ENCODE data around the gene B4GALT5.

The B4GALT5 gene

GRCh38 chr20:49693435-49694171 lies 20.1 kb downstream of the B4GALT5 start:
- TF ChIP-seq ZNF70 (CRISPR knock-in tag; IDR thresholded peaks at IDR 0.05) (no peak), ZNF565 (CRISPR knock-in tag; conservative IDR thresholded peaks at IDR 0.05; ENCODE audit: low read depth) (no peak), SNAI2 (CRISPR knock-in tag; IDR thresholded peaks at IDR 0.05) (no peak), PPARA (CRISPR knock-in tag; IDR thresholded peaks at IDR 0.05; ENCODE audit: borderline replicate concordance) (no peak), CSDC2 (CRISPR knock-in tag; IDR thresholded peaks at IDR 0.05) (no peak), POU6F1 (CRISPR knock-in tag; IDR thresholded peaks at IDR 0.05; ENCODE audit: borderline replicate concordance, low read depth) (no peak), ZFP30 (CRISPR knock-in tag; IDR thresholded peaks at IDR 0.05) (no peak), ZNF8 (CRISPR knock-in tag; IDR thresholded peaks at IDR 0.05) (no peak), ZC3H10 (CRISPR knock-in tag; IDR thresholded peaks at IDR 0.05) (no peak), ESRRG (CRISPR knock-in tag; IDR thresholded peaks at IDR 0.05) (no peak)
- TF ChIP-seq, protein P1, sequence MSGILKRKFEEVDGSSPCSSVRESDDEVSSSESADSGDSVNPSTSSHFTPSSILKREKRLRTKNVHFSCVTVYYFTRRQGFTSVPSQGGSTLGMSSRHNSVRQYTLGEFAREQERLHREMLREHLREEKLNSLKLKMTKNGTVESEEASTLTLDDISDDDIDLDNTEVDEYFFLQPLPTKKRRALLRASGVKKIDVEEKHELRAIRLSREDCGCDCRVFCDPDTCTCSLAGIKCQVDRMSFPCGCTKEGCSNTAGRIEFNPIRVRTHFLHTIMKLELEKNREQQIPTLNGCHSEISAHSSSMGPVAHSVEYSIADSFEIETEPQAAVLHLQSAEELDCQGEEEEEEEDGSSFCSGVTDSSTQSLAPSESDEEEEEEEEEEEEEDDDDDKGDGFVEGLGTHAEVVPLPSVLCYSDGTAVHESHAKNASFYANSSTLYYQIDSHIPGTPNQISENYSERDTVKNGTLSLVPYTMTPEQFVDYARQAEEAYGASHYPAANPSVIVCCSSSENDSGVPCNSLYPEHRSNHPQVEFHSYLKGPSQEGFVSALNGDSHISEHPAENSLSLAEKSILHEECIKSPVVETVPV (CRISPR knock-in tag; IDR thresholded peaks at IDR 0.05) = no peak
- TF ChIP-seq, protein P2, sequence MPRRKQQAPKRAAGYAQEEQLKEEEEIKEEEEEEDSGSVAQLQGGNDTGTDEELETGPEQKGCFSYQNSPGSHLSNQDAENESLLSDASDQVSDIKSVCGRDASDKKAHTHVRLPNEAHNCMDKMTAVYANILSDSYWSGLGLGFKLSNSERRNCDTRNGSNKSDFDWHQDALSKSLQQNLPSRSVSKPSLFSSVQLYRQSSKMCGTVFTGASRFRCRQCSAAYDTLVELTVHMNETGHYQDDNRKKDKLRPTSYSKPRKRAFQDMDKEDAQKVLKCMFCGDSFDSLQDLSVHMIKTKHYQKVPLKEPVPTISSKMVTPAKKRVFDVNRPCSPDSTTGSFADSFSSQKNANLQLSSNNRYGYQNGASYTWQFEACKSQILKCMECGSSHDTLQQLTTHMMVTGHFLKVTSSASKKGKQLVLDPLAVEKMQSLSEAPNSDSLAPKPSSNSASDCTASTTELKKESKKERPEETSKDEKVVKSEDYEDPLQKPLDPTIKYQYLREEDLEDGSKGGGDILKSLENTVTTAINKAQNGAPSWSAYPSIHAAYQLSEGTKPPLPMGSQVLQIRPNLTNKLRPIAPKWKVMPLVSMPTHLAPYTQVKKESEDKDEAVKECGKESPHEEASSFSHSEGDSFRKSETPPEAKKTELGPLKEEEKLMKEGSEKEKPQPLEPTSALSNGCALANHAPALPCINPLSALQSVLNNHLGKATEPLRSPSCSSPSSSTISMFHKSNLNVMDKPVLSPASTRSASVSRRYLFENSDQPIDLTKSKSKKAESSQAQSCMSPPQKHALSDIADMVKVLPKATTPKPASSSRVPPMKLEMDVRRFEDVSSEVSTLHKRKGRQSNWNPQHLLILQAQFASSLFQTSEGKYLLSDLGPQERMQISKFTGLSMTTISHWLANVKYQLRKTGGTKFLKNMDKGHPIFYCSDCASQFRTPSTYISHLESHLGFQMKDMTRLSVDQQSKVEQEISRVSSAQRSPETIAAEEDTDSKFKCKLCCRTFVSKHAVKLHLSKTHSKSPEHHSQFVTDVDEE (CRISPR knock-in tag; IDR thresholded peaks at IDR 0.05) = no peak

GRCh38 chr20:49692941-49693340 lies 20.7 kb downstream of the B4GALT5 start:
- TF ChIP-seq POU6F1 (CRISPR knock-in tag; IDR thresholded peaks at IDR 0.05; ENCODE audit: borderline replicate concordance, low read depth) = no peak
- TF ChIP-seq ESRRG (CRISPR knock-in tag; IDR thresholded peaks at IDR 0.05) = no peak
- no peak for TF ChIP-seq ZFP3 (CRISPR knock-in tag; IDR thresholded peaks at IDR 0.05)
- TF ChIP-seq CSDC2 (CRISPR knock-in tag; IDR thresholded peaks at IDR 0.05) = no peak
- TF ChIP-seq, protein P2 (CRISPR knock-in tag; IDR thresholded peaks at IDR 0.05) = no peak
- TF ChIP-seq GLIS3 (CRISPR knock-in tag; IDR thresholded peaks at IDR 0.05) = no peak
- TF ChIP-seq ZNF70 (CRISPR knock-in tag; IDR thresholded peaks at IDR 0.05) = no peak
- no peak for TF ChIP-seq SNAI2 (CRISPR knock-in tag; IDR thresholded peaks at IDR 0.05)
- TF ChIP-seq ARNTL (CRISPR knock-in tag; IDR thresholded peaks at IDR 0.05; ENCODE audit: borderline replicate concordance, low read depth) = no peak
- TF ChIP-seq OSR1 (CRISPR knock-in tag; IDR thresholded peaks at IDR 0.05) = no peak
- no peak for TF ChIP-seq TOX (CRISPR knock-in tag; IDR thresholded peaks at IDR 0.05; ENCODE audit: borderline replicate concordance)
- TF ChIP-seq ZNF8 (CRISPR knock-in tag; IDR thresholded peaks at IDR 0.05) = no peak
- no peak for TF ChIP-seq ZNF565 (CRISPR knock-in tag; conservative IDR thresholded peaks at IDR 0.05; ENCODE audit: low read depth)
- no peak for ATAC-seq

More at GRCh38 chr20:49693435-49694171, 20.1 kb downstream of the B4GALT5 start:
- ATAC-seq = no peak

Measured in SK-N-SH treated with all-trans-retinoic acid at 6 μM for 48 hours (cell line).